ENCODE measurements around the gene NEMP1. TPM values are rescaled to one million over a fixed set of nuclear protein-coding genes. Genes with fewer than 3 reads are reported as not detected.
A peak's percentile ranks its signal among the peaks of the same experiment; 100 is the strongest.
"Not testable (repeated sequence)": the region's sequence is repeated elsewhere in the genome, so short reads cannot be mapped to it uniquely, and the experiment has no call there.

Gene NEMP1
- total RNA-seq, 2 experiments from 2014 or later: 79.0 to 81.1 TPM

DNA sequence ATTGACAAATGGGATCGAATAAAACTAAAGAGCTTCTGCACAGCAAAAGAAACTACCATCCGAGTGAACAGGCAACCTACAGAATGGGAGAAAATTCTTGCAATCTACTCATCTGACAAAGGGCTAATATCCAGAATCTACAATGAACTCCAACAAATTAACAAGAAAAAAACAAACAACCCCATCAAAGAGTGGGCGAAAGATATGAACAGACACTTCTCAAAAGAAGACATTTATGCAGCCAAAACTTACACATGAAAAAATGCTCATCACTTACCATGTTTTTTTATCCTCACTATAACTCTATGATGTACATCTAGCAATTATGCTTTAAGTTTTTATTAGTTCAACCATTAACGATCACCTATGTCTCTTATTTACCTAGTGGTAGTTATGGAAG is 24.7 kb downstream of the NEMP1 start:
- H3K27ac Mint-ChIP-seq; H3K27me3 Mint-ChIP-seq; DNase-seq; ATAC-seq; CTCF ChIA-PET; H3K9me3 Mint-ChIP-seq (ENCODE audit: low read depth); intact Hi-C loops (cut with DNase I, micrococcal nuclease); POLR2A ChIA-PET; H3K4me3 Mint-ChIP-seq: not testable (repeated sequence)
- Mint-ChIP-seq H3K36me3 (ENCODE audit: low read depth) (peaks cover 43% of the 10 kb centered on the region), H3K4me1 (peaks cover 13% of the 10 kb centered on the region)

DNA sequence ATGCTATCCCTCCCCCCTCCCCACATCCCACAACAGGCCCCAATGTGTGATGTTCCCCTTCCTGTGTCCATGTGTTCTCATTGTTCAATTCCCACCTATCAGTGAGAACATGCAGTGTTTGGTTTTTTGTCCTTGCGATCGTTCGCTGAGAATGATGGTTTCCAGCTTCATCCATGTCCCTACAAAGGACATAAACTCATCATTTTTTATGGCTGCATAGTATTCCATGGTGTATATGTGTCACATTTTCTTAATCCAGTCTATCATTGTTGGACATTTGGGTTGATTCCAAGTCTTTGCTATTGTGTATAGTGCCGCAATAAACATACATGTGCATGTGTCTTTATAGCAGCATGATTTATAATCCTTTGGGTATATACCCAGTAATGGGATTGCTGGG is 25.4 kb downstream of the NEMP1 start:
- DNase-seq; intact Hi-C loops (cut with DNase I, micrococcal nuclease); H3K9me3 Mint-ChIP-seq (ENCODE audit: low read depth); ATAC-seq; H3K27ac Mint-ChIP-seq; POLR2A ChIA-PET; H3K4me3 Mint-ChIP-seq; H3K27me3 Mint-ChIP-seq: not testable (repeated sequence)
- CTCF ChIA-PET: interaction anchor here (1.0 to 3.8 kb wide), 2 partner anchors 8 to 18 kb away, joined by 3 to 28 read pairs; no protein-coding TSS in a partner anchor
- Mint-ChIP-seq H3K4me1 (peaks cover 19% of the 10 kb centered on the region), H3K36me3 (ENCODE audit: low read depth) (peaks cover 36% of the 10 kb centered on the region)

DNA sequence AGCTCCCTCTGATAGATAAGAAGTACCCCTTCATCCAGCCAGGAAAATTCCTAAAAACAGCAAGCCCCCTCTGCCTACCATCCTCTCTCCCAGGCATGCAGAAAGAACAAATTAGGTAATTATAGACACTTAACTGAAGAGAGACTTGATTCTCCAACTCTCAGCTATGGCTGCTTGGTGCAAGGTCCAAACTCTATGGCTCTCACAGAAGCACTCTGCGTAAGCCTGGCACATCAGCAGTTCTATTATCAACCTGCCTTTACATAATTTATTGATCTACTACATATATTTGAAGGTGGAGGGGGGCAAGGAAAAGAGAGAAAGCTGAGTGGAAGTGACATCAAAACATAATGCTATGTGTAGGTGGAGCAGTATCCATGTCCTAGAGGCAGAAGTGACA is 27.6 kb downstream of the NEMP1 start:
- ChIA-PET CTCF (interaction anchor here (0.7 to 3.8 kb wide), 3 partner anchors 10 to 46 kb away, joined by 3 to 28 read pairs (median 10); no protein-coding TSS in a partner anchor), POLR2A (no interaction called here)
- intact Hi-C loops (cut with DNase I, micrococcal nuclease): no loop called here
- no peak for ATAC-seq
- Mint-ChIP-seq H3K27ac (no peak overlapping the region), H3K27me3 (no peaks in the 10 kb centered on the region), H3K4me1 (peaks cover 30% of the 10 kb centered on the region), H3K9me3 (ENCODE audit: low read depth) (no peaks in the 10 kb centered on the region), H3K4me3 (no peak overlapping the region), H3K36me3 (ENCODE audit: low read depth) (peaks cover 21% of the 10 kb centered on the region)
- no peak for DNase-seq

DNA sequence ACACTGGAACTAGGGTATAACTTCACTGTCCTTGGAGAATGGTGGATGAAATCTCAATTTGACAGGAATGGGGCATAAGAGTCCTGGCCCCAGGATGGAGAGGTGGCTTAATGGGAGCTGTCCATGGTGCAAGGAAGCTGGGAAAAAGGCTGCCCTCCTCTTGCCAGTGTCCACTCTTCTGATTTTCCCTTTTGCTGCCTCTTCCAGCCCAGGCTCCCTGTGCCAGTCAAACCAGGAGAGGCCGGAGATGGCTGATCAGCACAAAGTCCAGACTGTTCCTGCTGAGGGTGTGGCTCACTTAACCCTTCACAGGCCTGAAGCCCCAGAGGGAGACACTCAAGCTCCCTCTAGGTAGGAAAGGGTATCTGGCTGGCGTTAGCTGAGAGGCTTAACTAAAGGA is 28.7 kb downstream of the NEMP1 start, which contains the start of gene MYO1A:
MYO1A (minus strand) TSS at position 240 of the 400 bp plus-strand sequence. CDS start 1,806 bp downstream, outside the sequence.
- peaks cover 32% of the 10 kb centered on the region for H3K4me1 Mint-ChIP-seq
- ATAC-seq (no peak), DNase-seq (no peak)
- ChIA-PET CTCF (interaction anchor here (1.0 to 3.8 kb wide), 7 partner anchors 11 to 296 kb away, joined by 3 to 28 read pairs (median 4); no protein-coding TSS in a partner anchor), POLR2A (no interaction called here)
- H3K36me3 Mint-ChIP-seq (ENCODE audit: low read depth): peaks cover 15% of the 10 kb centered on the region
- H3K9me3 Mint-ChIP-seq (ENCODE audit: low read depth): no peaks in the 10 kb centered on the region
- no peak within 1 kb of the TSS for H3K4me3 Mint-ChIP-seq
- no peak within 1 kb of the TSS for H3K27ac Mint-ChIP-seq
- no peaks in the 10 kb centered on the region for H3K27me3 Mint-ChIP-seq
- intact Hi-C loops (cut with DNase I, micrococcal nuclease): no loop called here

DNA sequence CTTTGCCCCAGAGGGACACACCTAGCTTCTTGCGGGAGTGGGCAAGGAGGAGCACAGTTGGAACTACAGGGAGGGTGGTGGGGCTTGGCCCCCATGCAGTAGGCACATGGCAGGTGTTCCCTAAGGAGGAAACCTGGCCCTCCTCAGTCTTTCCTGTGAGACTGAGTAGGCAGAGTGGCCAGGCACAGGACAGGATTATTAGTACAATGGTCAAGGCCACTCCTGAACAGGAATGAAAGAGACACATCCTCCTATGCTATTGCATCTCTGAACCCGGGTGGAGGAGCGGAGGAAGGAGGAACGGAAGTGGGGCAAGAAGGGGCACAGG is 29.5 kb downstream of the NEMP1 start:
- DNase-seq (no peak), ATAC-seq (no peak)
- Mint-ChIP-seq H3K4me1 (peaks cover 32% of the 10 kb centered on the region), H3K27ac (no peak overlapping the region), H3K9me3 (ENCODE audit: low read depth) (no peaks in the 10 kb centered on the region), H3K27me3 (no peaks in the 10 kb centered on the region), H3K36me3 (ENCODE audit: low read depth) (peaks cover 11% of the 10 kb centered on the region), H3K4me3 (no peak overlapping the region)
- intact Hi-C loops (cut with DNase I, micrococcal nuclease): no loop called here
- CTCF ChIA-PET: interaction anchor here (0.9 to 4.2 kb wide), 7 partner anchors 9 to 542 kb away, joined by 3 to 41 read pairs (median 4); no protein-coding TSS in a partner anchor
- POLR2A ChIA-PET: no interaction called here

DNA sequence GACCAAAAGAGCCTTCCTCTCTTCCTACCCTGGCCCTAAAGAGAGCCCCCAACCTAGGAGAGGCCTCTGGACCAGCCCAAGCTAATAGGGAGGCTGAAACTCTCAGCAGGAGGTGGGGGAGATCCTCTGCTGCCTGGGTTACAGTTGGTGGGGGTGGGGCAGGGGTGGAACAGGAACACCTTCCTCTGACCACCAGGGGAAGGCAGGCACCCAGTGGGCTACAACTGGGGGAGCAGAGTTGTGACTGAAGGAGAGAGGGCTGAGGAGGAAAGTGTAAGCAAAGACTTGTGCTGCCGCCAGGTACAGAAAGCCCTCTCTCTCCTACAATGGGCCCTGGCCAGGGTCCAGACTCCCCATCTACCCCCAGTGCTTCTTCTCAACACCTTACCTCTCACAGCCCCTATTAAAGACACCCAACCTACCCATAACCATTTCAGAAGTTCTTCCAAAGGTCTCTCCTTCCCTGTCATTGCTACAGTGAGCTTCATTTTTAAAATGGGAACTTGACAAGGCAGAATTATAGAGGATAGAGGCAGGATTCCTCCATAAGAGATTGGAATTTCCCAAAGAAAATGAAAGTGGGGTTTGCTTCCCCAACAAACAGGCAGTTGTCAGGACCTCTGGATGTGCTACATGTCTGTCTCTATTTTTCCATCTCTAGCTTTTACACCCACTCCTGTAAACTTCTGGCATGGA is 30.0 kb downstream of the NEMP1 start:
- CTCF ChIA-PET: interaction anchor here (0.8 to 4.2 kb wide), 12 partner anchors 8 to 543 kb away, joined by 3 to 41 read pairs (median 4); no protein-coding TSS in a partner anchor
- intact Hi-C loops (cut with DNase I, micrococcal nuclease): no loop called here
- H3K4me1 Mint-ChIP-seq: peaks cover 32% of the 10 kb centered on the region
- POLR2A ChIA-PET: interaction anchor here (1.1 kb wide), 1 partner anchor 64 kb away, joined by 3 read pairs; no protein-coding TSS in a partner anchor
- H3K9me3 Mint-ChIP-seq (ENCODE audit: low read depth): no peaks in the 10 kb centered on the region
- peaks cover 5% of the 10 kb centered on the region for H3K36me3 Mint-ChIP-seq (ENCODE audit: low read depth)
- H3K4me3 Mint-ChIP-seq: no peak overlapping the region
- peak overlapping the region; percentile 85 for H3K27ac Mint-ChIP-seq
- H3K27me3 Mint-ChIP-seq: no peaks in the 10 kb centered on the region
- ATAC-seq (no peak), DNase-seq (no peak)

DNA sequence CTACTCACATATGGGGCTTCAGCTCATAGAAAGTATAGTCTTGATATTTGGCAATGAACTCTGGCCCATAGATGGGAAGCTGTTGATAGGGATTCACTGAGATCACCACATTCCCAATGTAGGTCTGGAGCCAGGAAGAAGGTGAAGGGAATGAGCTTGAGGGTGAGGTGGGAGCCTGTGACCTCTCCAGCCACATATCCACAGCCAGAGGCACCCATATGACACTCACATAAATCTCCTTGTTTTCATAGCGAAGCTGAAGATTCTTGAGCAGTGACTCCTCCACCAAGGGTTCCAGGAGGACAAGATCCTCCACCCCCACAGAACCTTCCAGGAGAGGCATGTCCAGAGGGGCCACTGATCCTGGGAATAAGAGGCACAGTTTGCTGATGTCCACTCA is 30.6 kb downstream of the NEMP1 start:
- H3K9me3 Mint-ChIP-seq (ENCODE audit: low read depth): no peaks in the 10 kb centered on the region
- intact Hi-C loops (cut with DNase I, micrococcal nuclease): loop anchor here in 1 of 2 experiments (1.0 kb wide), 1 partner anchor 37 kb away; no protein-coding TSS in a partner anchor
- peaks cover 32% of the 10 kb centered on the region for H3K4me1 Mint-ChIP-seq
- peak overlapping the region; percentile 22 for H3K4me3 Mint-ChIP-seq
- POLR2A ChIA-PET: interaction anchor here (1.1 kb wide), 1 partner anchor 64 kb away, joined by 3 read pairs; no protein-coding TSS in a partner anchor
- no peaks in the 10 kb centered on the region for H3K27me3 Mint-ChIP-seq
- H3K27ac Mint-ChIP-seq: peak overlapping the region; percentile 85
- DNase-seq (no peak), ATAC-seq (no peak)
- CTCF ChIA-PET: interaction anchor here (0.8 to 4.2 kb wide), 10 partner anchors 8 to 127 kb away, joined by 3 to 41 read pairs (median 3); no protein-coding TSS in a partner anchor
- H3K36me3 Mint-ChIP-seq (ENCODE audit: low read depth): peaks cover 4% of the 10 kb centered on the region

DNA sequence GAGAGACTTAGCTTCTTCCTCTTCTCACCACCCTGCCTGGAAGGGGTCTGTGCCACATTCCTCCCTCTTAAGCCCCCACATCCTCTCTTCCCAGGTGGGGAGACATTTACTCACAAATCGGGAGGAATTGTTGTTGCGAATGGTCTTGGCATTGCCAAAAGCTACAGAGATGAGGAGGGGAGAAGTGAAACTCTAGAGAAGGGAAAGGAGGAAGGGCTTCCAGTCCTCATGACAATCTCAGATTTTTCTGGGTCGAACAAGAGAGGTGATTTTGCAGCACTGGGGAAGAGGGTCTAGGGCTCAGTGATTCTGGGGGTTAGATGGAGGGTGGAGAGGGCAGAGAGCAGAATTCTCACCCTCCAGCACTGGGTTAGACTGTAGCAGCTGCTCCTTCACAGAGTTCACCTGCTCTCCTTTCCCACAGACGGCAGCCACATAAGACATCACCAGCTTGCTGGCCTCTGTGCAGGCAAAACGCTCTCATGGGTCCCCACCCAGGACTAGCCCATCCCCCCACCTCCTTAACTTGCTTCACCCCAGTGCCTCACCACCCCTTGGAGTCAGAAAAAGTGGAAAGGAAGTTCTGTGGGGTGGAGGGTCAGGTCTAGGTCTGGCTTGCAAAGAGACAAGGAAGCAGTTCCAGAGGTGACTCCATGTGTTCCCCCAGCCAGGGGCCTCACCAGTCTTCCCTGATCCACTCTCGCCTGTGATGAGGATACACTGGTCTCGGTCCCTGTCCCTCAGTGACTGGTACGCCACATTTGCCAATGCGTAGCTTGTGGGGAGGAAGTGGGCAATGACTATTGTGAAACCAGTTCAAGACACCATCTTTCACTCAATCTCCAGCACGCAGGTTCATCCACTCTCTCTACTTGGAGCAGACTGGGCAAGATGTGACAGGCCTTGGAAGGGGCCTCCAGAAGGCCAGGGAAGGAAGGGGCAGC is 31.4 kb downstream of the NEMP1 start:
- H3K4me3 Mint-ChIP-seq: peak overlapping the region; percentile 22
- H3K27ac Mint-ChIP-seq: peak overlapping the region; percentile 85
- POLR2A ChIA-PET: interaction anchor here (0.9 to 1.1 kb wide), 2 partner anchors 44 to 65 kb away, joined by 3 to 6 read pairs; no protein-coding TSS in a partner anchor
- DNase-seq (peak; percentile 78), ATAC-seq (peak; percentile 94)
- intact Hi-C loops (cut with DNase I, micrococcal nuclease): loop anchor here in 1 of 2 experiments (1.0 kb wide), 1 partner anchor 36 kb away; no protein-coding TSS in a partner anchor
- no peaks in the 10 kb centered on the region for H3K36me3 Mint-ChIP-seq (ENCODE audit: low read depth)
- no peaks in the 10 kb centered on the region for H3K9me3 Mint-ChIP-seq (ENCODE audit: low read depth)
- peaks cover 32% of the 10 kb centered on the region for H3K4me1 Mint-ChIP-seq
- no peaks in the 10 kb centered on the region for H3K27me3 Mint-ChIP-seq
- CTCF ChIA-PET: interaction anchor here (0.7 to 4.2 kb wide), 13 partner anchors 13 to 314 kb away, joined by 3 to 41 read pairs (median 3); no protein-coding TSS in a partner anchor

DNA sequence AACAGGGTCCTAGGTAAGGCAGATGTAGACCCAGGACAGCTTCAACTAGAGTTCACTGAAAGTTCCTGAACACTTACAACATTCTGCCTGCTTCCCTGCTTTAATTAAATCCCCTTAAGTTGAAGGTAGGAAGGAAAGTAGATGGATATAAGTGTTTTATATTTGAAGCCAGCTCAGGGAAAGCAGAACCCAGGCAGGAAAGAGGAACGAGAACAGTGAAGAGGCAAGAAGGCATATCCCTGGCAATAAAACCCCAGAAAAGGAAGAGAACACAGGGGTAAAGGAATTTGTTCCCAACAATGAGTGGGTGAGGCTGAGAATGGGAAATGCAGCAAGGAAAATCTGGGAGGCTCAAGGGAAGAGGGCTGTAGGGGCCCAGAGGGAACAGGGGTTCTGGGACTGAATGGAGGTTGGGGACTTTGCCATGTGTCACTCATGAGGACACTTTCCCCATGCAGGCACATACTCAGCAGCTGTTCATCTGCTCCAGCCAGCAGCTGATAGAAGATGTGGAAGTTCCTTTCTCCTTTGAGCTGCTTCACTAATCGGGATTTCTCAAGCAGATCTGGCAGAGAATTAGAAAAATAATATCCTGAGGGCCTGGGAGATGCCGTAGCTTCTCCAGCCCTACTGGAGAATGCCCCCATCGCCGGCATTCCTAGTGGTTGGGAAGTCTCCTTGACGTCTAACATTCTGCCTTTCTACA is 32.4 kb downstream of the NEMP1 start:
- Mint-ChIP-seq H3K9me3 (ENCODE audit: low read depth) (no peaks in the 10 kb centered on the region), H3K27me3 (no peaks in the 10 kb centered on the region), H3K27ac (peak overlapping the region; percentile 41), H3K36me3 (ENCODE audit: low read depth) (no peaks in the 10 kb centered on the region), H3K4me3 (no peak overlapping the region), H3K4me1 (peaks cover 32% of the 10 kb centered on the region)
- CTCF ChIA-PET: interaction anchor here (0.6 to 4.2 kb wide), 7 partner anchors 15 to 130 kb away, joined by 3 to 41 read pairs (median 5); no protein-coding TSS in a partner anchor
- POLR2A ChIA-PET: no interaction called here
- intact Hi-C loops (cut with DNase I, micrococcal nuclease): no loop called here
- DNase-seq (no peak), ATAC-seq (no peak)

DNA sequence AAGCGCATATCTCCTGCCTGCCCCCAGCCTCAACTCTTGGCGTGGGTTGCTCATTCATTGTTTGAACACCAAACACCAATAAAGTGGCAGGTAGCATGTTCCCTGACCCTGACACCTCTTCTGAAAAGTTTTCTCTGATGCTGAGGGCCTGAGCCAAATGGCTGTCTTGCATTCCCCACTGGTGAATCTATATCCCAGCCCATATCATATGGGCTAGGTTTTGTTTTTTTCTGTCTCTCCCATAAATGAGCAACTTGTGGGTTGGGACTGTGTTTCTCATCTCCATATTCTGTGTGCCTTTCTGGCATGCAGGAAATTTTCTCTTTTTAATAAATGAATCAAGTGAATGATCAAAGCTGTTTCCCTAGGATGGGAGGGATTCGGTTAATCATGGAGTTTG is 33.7 kb downstream of the NEMP1 start:
- no peaks in the 10 kb centered on the region for H3K36me3 Mint-ChIP-seq (ENCODE audit: low read depth)
- intact Hi-C loops (cut with DNase I, micrococcal nuclease): no loop called here
- no peaks in the 10 kb centered on the region for H3K9me3 Mint-ChIP-seq (ENCODE audit: low read depth)
- ATAC-seq (no peak), DNase-seq (no peak)
- no peak overlapping the region for H3K27ac Mint-ChIP-seq
- no peak overlapping the region for H3K4me3 Mint-ChIP-seq
- ChIA-PET POLR2A (no interaction called here), CTCF (interaction anchor here (1.1 to 4.2 kb wide), 2 partner anchors 16 to 67 kb away, joined by 3 to 41 read pairs; partner anchors contain the start of gene STAT6)
- no peaks in the 10 kb centered on the region for H3K27me3 Mint-ChIP-seq
- H3K4me1 Mint-ChIP-seq: peaks cover 32% of the 10 kb centered on the region
